ENCODE data around the gene PTOV1. TPM values are rescaled to one million over a fixed set of nuclear protein-coding genes. Genes with fewer than 3 reads are reported as not detected.

PTOV1 gene
- total RNA-seq, 1 donor from 2014 or later: 20.5 TPM

DNA sequence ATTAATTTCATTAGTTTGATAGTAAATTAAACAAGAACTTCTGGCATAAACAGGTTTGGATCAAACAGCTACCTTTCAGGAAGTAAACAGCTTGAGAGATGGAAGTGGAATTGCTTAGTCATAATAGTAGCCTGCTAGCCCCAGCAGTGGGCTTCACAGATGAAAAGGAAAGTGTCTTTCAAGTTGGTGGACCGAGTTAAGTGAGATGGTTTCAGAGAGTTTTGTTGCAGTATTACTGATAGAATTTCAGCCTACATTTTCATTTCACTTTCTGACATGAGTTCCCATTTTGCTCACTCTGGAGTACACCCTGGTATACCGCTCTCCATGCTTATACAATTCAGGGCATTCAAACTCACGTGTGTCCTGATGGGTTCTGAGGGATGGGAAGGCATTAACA is 2.0 kb upstream of the PTOV1 start:
- FAIRE-seq: no peak
- no peaks in the 10 kb centered on the region for H3K36me3 ChIP-seq (ENCODE audit: control insufficient read depth, insufficient read depth, low read length)
- TF ChIP-seq, protein P1, sequence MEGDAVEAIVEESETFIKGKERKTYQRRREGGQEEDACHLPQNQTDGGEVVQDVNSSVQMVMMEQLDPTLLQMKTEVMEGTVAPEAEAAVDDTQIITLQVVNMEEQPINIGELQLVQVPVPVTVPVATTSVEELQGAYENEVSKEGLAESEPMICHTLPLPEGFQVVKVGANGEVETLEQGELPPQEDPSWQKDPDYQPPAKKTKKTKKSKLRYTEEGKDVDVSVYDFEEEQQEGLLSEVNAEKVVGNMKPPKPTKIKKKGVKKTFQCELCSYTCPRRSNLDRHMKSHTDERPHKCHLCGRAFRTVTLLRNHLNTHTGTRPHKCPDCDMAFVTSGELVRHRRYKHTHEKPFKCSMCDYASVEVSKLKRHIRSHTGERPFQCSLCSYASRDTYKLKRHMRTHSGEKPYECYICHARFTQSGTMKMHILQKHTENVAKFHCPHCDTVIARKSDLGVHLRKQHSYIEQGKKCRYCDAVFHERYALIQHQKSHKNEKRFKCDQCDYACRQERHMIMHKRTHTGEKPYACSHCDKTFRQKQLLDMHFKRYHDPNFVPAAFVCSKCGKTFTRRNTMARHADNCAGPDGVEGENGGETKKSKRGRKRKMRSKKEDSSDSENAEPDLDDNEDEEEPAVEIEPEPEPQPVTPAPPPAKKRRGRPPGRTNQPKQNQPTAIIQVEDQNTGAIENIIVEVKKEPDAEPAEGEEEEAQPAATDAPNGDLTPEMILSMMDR (IDR thresholded peaks at IDR 0.05; ENCODE audit: insufficient read depth, low read length, severe bottlenecking): no peak
- DNase-seq (ENCODE audit: low read depth): no peak
- no peak overlapping the region for H3K4me3 ChIP-seq (ENCODE audit: low read depth, low read length)
- H3K27me3 ChIP-seq (ENCODE audit: control insufficient read depth, insufficient read depth, low read length): no peaks in the 10 kb centered on the region

DNA sequence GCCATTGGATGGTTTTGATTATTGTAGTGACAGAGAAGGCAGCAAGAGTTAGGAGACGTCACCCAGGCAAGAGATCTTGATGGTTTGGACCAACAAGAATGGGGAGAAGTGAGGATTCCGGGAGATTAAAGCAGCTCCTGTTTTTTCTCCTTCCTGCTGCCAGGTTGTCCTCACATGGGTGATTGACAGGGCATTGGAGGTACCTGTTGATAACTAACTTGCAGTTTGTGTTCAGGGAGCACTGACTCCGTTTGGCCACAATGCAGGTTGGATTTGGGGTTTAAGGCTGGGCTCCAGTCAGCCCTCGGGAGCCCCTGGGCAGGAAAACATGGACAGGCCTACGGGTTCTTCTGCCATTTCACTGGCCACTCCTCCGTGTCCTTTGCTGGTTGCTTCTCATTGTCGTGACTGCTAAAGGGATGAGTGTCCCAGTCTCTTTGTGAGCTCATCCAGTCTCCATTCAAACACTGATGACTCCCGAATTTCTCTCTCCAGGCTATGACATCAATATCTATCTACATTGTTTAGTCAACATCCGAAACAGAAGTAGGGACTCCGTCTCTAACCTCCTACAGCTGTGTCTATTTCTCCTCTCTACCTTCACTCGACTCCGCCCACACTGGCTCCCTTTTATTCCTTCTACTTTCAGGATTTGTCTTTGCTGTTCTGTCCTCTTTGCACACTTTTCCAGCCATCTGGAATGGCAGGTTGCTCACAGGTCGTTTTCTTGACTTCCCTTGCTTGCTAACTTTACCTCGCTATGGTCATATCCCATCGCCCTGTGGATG is 1.3 kb upstream of the PTOV1 start:
- Histone ChIP-seq H3K4me3 (ENCODE audit: low read depth, low read length) (no peak overlapping the region), H3K36me3 (ENCODE audit: control insufficient read depth, insufficient read depth, low read length) (peaks cover 3% of the 10 kb centered on the region), H3K27me3 (ENCODE audit: control insufficient read depth, insufficient read depth, low read length) (no peaks in the 10 kb centered on the region)
- FAIRE-seq: no peak
- DNase-seq (ENCODE audit: low read depth): no peak
- TF ChIP-seq, protein P1 (IDR thresholded peaks at IDR 0.05; ENCODE audit: insufficient read depth, low read length, severe bottlenecking): no peak

DNA sequence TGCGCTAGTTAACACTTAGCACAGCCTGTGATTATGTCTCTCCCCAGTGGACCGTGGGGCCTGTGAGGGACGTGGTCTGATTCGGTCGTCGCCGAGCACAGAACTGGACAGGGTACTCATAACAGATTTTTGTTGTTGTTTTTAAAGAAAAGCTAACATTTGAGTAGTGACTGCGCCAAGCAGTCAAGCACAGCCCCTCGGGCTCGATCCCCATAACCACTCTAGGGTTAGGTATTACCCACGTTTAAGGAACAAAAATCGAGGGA is 805 bp upstream of the PTOV1 start:
- DNase-seq (ENCODE audit: low read depth): no peak
- TF ChIP-seq, protein P1 (IDR thresholded peaks at IDR 0.05; ENCODE audit: insufficient read depth, low read length, severe bottlenecking): no peak

DNA sequence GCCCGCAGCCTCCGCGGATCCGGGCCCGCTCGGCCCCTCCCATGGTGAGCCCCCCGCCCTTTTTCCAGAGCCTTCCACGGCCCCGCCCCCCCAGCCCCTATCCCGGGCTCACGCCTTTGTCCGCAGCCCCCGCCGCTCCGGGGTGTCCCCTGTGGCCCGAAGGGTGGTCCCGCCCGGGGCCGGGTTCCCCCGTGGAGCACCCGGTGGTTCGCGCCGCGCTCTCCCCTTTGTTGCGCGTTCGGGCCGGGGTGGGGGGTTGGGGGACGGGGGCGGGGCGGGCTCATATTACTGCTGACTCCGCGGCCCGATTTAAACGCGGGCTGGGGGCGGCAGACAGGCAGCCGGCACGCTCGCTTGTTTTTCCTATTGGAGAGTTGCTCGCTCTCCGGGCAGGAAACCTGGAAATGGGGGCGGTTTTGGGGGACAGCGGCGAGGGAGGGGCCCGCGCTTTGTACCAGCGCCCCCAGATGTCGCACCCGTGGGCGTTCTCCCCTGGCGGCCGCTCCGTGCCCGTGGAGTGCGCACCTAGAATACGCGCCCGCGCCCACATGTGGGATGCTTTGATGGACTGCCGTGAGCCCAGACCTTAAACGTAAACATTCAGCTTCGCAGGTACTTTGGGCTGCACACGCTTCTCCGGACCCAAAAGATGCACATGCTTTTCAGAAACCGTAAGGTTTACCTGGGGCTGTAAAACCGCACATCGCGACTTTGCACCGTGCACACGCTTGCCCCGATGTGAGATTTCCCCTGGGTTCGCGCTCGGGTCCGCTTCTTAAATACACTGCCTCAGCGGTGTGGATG is 699 bp downstream of the PTOV1 start:
- DNase-seq (ENCODE audit: low read depth) (no peak), FAIRE-seq (no peak)
- Histone ChIP-seq H3K4me3 (ENCODE audit: low read depth, low read length) (peak overlapping the region; percentile 89), H3K36me3 (ENCODE audit: control insufficient read depth, insufficient read depth, low read length) (peaks cover 8% of the 10 kb centered on the region), H3K27me3 (ENCODE audit: control insufficient read depth, insufficient read depth, low read length) (no peaks in the 10 kb centered on the region)
- TF ChIP-seq, protein P1 (IDR thresholded peaks at IDR 0.05; ENCODE audit: insufficient read depth, low read length, severe bottlenecking): no peak

More for the DNA sequence above, 805 bp upstream of the PTOV1 start:
- no peak for FAIRE-seq
- H3K4me3 ChIP-seq (ENCODE audit: low read depth, low read length): peak overlapping the region; percentile 89
- H3K27me3 ChIP-seq (ENCODE audit: control insufficient read depth, insufficient read depth, low read length): no peaks in the 10 kb centered on the region
- peaks cover 8% of the 10 kb centered on the region for H3K36me3 ChIP-seq (ENCODE audit: control insufficient read depth, insufficient read depth, low read length)

DNA sequence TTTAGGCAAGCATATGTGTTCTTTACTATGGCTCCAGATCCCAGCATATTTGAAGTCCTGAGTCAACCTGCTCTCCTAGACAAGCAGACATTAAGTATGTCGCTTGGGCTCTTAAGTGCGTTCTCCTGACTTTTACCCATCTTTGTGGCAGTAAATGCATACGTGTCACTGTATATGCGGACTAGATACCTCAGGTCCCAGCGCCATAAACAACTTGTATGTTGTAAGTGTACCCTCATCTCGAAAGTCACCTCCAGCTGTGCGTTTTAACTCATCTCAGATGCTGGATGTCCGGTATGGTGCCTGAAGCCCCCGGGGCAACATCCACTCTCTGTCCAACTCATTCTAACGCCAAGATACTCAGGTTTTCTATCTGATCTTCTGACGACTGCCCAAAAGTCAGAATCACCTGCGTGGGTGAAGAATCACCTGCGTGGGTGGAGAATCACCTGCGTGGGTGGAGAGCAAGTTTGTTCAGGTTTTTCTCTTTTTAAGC is 1.7 kb downstream of the PTOV1 start:
- FAIRE-seq (no peak), DNase-seq (ENCODE audit: low read depth) (no peak)
- Histone ChIP-seq H3K36me3 (ENCODE audit: control insufficient read depth, insufficient read depth, low read length) (peaks cover 10% of the 10 kb centered on the region), H3K4me3 (ENCODE audit: low read depth, low read length) (no peak overlapping the region), H3K27me3 (ENCODE audit: control insufficient read depth, insufficient read depth, low read length) (no peaks in the 10 kb centered on the region)
- TF ChIP-seq, protein P1 (IDR thresholded peaks at IDR 0.05; ENCODE audit: insufficient read depth, low read length, severe bottlenecking): no peak

All from bronchial epithelial cell (primary cell).